Measurements from ENCODE around the gene PLAC9.

Gene PLAC9

GRCh38 chr10:80186364-80187012, 54.0 kb downstream of the PLAC9 start:
- DNase-seq = peak; percentile 38

DNA sequence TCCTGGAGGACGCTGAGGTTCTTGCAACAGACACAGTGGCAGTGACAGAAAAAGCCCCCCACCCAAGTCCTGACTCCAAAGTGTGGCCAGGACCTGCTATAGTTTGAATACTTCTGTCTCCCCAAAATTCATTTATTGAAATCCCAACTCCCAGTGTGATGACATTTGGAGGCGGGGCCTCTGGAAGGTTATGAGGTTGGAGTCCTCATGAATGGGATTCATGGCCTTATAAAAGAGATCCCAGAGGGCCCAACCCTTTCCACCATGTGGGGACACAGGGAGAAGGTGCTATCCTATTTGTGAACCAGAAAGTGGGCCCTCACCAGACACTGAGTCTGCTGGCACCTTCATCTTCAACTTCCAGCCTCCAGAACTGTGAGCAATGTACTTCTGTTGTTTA, 54.5 kb downstream of the PLAC9 start:
- no peak for DNase-seq

DNA sequence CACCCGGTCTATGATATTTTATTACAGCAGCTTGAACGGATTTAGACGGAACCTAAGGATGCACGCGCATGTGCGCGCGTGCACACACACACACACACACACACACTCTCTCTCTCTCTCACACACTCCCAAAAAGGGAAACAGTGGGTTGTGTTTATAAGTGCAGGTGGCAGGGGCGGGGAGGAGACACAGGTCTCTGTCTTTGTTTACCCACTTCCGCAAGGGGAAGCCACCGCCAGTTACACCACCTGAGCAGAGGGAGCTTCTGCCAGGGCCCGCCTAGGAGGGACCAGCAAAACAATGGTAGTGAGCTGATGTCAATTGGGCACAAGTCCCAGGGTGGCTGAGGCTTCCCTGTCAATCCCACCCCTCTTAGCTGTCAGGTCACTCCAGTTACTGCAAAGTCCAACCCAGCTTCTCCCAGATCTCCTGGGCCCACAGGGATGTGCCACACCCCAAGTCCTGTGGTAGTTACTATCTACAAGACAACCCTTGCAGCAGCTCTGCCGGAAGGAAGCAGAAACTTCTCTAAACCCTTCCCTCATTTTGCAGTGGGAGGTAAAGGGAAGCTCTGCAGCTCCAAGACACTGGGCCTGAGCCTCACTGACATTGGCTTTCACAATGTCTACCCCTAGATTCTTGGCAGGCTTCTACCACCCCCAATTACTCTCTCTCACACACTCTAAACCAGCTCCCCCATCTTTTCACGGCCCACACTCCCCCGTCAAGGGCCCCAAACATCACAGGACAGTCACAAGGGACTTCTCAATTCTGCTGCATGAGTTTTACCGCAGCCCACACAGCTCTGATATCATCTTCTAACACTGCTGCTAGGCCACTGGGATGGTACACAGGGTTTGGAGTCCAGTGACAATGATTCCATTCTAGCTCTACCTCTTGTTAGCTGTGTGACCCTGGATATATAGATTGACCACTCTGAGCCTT, 55.2 kb downstream of the PLAC9 start:
- peak; percentile 67 for DNase-seq

- no peak for DNase-seq
Observed at GRCh38 chr10:80188713-80189112, 56.2 kb downstream of the PLAC9 start.

- no peak for DNase-seq
Observed at GRCh38 chr10:80191589-80192270, 59.2 kb downstream of the PLAC9 start.

DNA sequence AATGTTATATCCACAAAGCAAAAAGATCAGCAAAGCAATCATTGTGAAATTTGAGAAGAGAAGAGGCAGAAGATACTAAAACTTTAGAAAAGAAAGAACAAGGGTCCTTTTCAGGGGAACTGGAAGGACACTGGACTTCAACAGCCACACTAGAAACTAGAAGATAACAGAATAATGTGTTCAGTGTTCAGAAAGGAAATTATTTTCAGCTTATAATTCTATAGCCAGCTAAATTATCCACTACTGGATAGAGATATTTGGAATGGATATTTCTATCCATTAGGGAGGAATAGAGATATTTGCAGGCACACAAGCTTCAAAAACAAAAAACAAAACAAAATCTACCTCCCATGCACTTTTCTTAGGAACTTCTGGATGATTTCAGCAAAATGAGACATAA, 60.0 kb downstream of the PLAC9 start:
- DNase-seq = no peak

GRCh38 chr10:80194373-80195045, 62.0 kb downstream of the PLAC9 start:
- no peak for DNase-seq
